ENCODE measurements around the gene MGST1.

Gene MGST1, protein sequence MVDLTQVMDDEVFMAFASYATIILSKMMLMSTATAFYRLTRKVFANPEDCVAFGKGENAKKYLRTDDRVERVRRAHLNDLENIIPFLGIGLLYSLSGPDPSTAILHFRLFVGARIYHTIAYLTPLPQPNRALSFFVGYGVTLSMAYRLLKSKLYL

GRCh38 chr12:16347391-16348298 is at the start of gene MGST1:
Gene MGST1 (plus strand): TSS chr12:16347645. CDS start chr12:16354253, 6,608 bp downstream.
- DNase-seq (ENCODE audit: low read depth) = no peak

DNA sequence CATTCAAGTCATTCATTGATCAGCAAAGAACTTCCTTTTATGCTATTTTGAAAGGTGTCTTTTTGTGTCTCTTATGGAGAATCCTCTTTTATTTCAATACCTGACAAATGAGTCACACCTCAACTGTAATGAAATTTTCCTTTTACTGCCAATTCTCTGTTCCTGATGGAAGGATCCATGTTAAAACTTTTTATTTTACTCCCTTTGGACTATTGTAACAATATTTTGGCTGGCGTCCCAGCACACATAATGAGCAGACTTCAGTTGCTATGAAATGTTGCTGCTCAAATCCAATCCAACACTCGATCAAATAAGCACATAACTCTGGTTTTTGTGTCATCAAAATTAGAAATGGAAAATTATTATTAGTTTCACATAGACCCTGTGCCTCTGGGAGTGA is 48.0 kb upstream of the MGST1 start:
- no peak for DNase-seq (ENCODE audit: low read depth)

GRCh38 chr12:16300122-16300521 is 47.3 kb upstream of the MGST1 start:
- DNase-seq (ENCODE audit: low read depth) = no peak

DNA sequence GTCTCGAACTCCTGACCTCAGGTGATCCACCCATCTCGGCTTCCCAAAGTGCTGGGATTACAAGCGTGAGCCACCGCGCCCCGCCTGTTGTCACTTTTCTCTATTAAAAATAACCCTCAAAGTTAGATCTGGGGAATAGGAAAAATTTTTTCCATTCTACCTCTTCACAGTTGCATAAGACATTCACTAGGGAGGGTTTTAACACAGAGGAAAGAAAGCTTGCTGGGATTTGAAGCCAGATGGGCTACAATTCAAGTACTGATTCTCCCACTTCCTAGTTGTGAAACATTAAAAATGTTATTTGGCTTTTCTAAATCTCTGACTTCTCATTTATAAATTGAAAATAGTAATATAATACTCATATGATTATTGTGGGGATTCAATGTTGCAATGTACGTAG is 46.7 kb upstream of the MGST1 start:
- DNase-seq (ENCODE audit: low read depth) = no peak

- DNase-seq (ENCODE audit: low read depth) = no peak
These were observed 43.5 kb upstream of the MGST1 start for GRCh38 chr12:16303939-16304338.

DNA sequence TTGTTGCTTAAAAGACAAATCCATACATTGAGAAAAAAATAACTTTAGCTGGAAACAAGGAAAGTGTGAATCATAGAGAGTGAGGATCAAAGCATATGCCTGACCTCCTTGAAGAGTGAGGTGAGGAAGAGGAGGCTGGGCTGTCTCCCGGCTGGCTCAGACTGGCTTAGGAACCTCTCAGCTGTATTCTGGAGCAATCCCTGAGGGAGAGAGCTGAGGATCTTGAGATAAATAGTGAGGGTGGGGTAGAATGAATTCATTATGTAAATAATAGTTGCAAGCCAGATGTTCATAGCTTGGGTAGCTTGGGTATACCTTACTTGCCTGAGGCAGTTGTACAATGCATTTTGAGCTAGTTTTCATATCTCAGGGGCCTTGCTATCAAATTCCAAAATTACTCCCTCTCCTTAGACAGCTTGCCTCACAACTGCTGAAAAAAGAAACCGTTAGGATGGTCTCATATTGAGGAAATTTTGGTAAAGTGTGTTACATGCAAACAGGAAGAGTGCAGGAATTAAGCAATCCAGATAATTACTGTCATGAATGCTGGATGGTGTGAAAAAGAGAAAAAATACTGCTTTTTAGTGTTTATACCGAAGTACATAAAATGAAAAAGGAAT is 39.5 kb upstream of the MGST1 start:
- DNase-seq (ENCODE audit: low read depth) = no peak

GRCh38 chr12:16310934-16311333 is 36.5 kb upstream of the MGST1 start:
- DNase-seq (ENCODE audit: low read depth) = no peak

- DNase-seq (ENCODE audit: low read depth) = no peak
These were observed 24.4 kb upstream of the MGST1 start for GRCh38 chr12:16323010-16323409.

GRCh38 chr12:16323638-16324037 is 23.8 kb upstream of the MGST1 start:
- no peak for DNase-seq (ENCODE audit: low read depth)

DNA sequence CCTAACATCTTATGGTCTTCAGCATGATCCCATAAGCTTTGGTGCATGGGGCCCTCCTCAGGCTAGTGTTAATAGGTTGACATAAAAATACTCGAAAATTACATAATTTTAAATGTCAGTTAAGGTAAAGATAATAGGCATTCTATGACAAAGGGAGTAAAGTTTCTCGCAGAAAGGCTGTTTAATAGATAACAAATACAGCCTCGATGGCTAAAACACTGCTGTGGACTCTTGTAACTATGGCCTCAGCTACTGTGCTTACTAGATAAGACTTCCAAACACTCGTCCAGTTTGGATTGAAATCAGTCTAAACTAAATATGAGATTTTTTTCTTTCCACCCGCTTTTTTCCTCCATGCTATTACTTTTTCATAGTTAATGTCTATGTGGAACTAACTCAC is 23.2 kb upstream of the MGST1 start:
- no peak for DNase-seq (ENCODE audit: low read depth)

DNA sequence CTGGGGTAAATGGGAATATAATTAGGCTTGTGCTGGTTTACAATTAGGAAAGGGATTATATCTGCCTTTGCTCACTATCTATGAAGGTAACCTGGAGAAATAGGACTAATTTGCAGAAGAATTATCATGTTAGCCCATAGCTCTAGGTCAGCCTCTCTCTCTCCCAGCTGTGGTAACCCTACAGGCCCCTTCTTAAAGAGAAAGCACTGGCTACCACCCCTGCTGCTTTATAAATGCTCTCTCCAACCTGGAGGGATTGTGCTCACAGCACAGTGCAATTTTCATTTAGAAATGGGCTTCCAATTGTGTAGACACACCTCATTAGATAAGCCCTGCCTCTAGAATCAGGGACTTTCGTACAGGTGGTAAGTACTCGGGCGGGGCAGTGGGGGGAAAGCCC is 22.7 kb upstream of the MGST1 start:
- DNase-seq (ENCODE audit: low read depth) = no peak

- DNase-seq (ENCODE audit: low read depth) = no peak
These were observed 22.0 kb upstream of the MGST1 start for GRCh38 chr12:16325426-16325825.

DNA sequence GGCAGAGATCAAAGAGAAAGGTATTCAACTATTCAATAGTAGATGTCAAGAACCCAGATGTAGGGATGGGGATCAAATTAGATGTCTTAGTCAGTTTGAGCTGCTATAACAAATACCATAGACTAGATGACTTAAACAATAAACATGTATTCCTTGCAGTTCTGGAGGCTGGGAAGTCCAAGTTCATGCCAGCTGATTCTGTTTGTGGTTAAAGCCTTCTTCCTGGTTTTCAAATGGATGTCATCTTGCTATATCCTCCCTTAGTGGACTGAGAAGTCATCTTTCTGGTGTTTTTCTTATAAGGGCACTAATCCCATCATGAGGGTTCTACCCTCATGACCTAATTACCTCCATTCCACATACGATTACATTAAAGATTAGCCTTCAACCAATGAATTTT is 19.5 kb upstream of the MGST1 start:
- DNase-seq (ENCODE audit: low read depth) = no peak

DNA sequence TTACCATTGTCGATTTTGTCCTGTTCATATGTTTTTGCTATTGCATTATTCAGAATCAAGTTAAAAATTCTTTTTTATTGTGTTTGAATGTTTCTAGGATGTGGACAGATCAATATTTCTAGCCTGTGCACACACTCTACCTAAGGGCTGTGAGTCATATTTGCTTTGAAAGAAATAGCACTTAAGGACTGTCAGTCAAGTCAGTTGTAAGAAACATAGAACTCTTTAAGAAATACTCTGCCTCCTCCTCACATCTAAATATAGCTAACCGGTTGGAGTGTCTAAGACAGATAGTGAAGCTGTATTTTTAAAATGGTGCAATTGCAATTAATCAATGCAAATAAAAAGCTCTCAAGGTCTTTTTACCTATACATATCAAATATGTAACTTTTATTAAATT is 17.9 kb upstream of the MGST1 start:
- no peak for DNase-seq (ENCODE audit: low read depth)

DNA sequence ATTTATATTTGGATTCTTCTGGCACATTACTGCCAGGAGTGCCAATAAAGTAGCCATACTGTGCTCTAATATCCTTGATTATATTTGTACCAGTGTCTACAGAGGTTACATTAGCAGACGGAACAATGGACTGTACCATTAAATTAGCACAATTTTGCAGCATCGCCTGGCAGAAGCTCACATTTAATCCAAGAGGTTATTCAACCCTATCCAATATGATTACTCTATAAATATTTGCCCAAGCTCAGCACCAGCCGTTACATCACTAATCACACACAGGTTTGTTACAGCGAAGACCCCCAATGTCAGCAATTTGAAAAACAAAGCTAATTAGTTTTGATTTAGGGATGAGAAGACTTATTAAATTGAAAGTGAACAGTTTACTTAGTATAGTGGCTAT is 16.9 kb upstream of the MGST1 start:
- DNase-seq (ENCODE audit: low read depth) = no peak

GRCh38 chr12:16331998-16332397 is 15.4 kb upstream of the MGST1 start:
- DNase-seq (ENCODE audit: low read depth) = no peak

DNA sequence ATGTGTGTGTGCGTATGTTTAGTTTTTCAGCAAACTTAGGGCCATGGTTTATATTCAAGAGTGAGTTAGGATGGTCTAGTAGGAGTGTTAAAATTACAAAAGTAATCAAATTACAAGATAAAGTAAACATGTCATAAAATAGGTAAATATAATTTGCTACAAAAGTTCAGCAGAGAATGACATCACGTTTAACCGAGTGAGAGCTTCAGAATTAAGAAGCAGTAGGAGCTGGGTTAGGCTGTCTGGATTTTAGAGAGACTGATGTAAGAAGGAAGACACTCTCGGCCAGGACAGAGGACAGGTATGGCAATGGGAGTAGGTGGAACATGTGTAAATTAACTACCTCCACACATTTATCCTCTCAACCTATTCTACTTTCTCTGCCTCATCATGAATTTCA is 11.6 kb upstream of the MGST1 start:
- DNase-seq (ENCODE audit: low read depth) = no peak

DNA sequence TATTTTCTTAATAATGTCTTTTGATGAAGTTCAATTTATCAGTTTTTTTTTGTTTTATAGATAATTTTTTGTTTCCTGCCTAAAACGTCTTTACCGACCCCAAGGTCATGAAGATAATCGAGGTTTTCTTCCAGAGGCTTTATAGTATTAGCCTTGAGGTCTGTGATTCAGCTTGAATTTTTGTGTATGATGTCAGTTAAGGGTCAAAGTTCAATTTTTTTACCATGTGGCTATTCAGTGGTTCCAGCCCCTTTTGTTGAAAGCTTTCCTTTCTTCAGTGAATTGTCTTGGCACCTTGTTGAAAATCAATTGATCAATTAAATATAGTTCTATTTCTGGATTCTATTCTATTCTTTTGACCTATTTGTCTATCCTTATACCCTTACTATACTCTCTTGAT is 3.2 kb upstream of the MGST1 start:
- DNase-seq (ENCODE audit: low read depth) = no peak

GRCh38 chr12:16345105-16345504 is 2.3 kb upstream of the MGST1 start:
- DNase-seq (ENCODE audit: low read depth) = no peak

DNA sequence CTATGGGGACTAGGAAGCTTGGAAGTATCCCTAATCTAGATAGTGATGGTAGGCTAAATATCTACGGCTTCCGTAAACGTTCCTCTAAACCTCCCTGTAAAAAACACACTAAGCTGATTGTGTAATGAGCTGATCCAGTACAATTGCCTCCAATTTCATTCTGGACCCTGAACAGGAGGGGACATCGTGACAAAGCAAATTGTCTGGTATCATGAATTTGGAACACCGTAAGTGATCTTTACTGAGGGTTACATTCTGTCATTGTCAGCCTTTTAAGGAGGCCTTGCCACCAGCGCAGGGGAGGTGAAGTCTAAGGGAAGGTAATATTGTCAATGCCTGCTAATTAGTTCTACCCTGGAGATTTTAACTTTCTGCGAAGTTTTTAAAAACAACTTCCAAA is 487 bp upstream of the MGST1 start:
- no peak for DNase-seq (ENCODE audit: low read depth)

- DNase-seq (ENCODE audit: low read depth) = no peak
These were observed 1.1 kb downstream of the MGST1 start for GRCh38 chr12:16348435-16349130.

DNA sequence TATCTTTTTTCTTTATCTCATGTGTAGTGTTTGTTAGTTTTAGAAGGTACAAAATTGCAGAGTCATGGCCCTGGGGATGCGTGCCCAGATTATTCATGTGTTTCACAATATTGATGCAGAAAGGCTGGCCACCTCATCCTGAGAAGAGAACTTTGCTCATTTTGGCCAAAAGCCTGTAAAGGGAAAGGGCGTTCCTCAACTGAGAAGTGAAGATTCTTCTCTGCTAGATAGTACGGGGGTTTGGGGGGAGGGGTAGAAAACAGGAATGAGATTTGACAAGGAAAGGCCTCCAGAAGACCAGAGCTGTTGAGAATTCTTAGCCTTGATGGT is 1.7 kb downstream of the MGST1 start:
- DNase-seq (ENCODE audit: low read depth) = no peak

DNA sequence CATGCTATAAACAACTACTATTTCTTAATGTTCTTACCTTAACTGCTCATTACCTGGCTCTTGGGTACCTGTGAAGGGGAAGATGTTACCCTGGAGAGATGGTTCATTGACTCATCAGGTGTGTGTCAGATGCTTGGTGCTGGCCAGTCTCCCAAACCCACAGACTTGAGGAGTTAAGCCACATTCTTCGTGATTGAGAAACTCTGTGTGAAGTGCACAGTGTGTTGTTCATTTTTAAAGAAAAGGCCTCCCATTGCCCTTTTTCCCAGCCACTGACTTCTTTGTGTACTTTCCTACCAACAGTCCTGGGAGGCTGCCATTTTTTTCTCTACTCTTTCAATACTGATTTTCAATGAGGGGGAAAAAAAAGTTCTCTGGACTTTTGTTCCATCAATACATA is 3.2 kb downstream of the MGST1 start:
- DNase-seq (ENCODE audit: low read depth) = no peak
